ENCODE data around the gene SUPT20HL2.

Gene SUPT20HL2

DNA sequence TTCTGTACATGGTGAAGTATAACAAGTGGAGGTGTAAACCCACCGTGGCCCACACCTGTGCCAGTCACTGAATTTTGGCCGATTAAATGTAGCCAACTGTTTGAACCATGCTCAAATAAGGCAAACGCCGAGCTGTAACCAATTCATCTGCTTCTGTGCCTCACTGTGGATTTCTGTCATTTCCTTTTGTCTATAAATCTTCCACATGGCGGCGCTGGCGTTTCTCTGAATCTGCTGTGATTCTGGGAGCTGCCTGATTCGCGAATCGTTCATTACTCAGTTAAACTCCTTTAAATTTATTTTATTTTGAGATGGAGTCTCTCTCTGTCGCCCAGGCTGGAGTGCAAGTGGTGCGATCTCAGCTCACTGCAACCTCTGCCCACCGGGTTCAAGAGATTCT lies 19.2 kb downstream of the SUPT20HL2 start:
- TF ChIP-seq POLR2A (IDR thresholded peaks at IDR 0.05; ENCODE audit: low read depth, low read length): no peak
- FAIRE-seq (no peak), DNase-seq (ENCODE audit: insufficient read length, low spot score) (no peak)

GRCh38 chrX:24293412-24293811 lies 20.5 kb downstream of the SUPT20HL2 start:
- FAIRE-seq: no peak
- TF ChIP-seq POLR2A (IDR thresholded peaks at IDR 0.05; ENCODE audit: low read depth, low read length): no peak
- no peak for DNase-seq (ENCODE audit: insufficient read length, low spot score)

GRCh38 chrX:24292353-24292752 lies 21.5 kb downstream of the SUPT20HL2 start:
- DNase-seq (ENCODE audit: insufficient read length, low spot score) (no peak), FAIRE-seq (no peak)
- TF ChIP-seq POLR2A (IDR thresholded peaks at IDR 0.05; ENCODE audit: low read depth, low read length): no peak

DNA sequence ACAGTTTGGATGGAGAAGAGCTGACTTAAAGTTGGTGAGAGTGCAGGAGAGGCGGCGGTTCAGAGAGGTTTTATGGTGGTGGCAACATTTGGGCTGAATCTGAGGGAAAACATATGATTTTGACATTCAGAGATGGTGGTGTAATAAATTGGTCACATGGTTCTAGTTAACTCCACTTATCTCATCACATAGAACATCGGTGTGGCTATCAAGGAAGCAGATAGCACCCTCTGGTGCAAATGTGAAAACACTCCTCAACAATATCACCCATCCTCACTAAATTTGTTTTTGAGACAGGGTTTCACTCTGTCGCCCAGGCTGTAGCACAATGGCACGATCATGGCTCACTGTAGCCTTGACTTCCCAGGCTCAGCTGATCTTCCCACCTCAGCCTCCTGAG lies 28.8 kb downstream of the SUPT20HL2 start:
- FAIRE-seq (no peak), DNase-seq (ENCODE audit: insufficient read length, low spot score) (no peak)
- TF ChIP-seq POLR2A (IDR thresholded peaks at IDR 0.05; ENCODE audit: low read depth, low read length): no peak

DNA sequence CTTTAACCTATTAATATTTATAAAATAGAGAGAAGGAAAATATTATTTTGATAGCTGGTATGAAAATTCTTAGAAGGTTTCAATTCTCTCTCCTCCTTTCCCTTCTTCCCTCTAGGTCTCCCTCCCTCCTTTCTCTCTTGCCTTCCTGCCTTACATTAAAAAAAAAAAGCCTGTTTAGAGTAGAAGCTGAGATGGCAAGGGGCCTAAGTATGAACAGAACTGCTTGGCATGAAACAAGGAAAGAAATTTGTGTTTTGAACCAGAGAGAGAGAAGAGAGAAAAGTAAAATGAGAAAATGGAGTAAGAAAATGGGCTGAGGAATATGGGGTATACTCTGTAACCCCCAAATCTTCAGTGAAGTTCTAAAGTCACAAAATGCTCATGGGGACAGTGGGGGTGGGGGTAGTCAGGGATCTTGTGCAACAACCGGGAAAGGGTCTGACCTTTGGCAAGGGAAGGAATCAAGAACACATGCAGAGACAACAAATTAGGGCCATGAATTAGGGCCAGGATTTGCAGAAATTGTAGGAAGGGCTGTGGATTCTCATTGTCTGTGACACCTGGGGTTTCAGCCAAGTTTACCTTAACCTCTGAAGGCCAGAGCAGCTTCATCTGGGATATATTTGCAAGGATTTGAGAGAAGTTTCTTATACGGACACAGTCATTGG lies 30.6 kb downstream of the SUPT20HL2 start:
- FAIRE-seq (no peak), DNase-seq (ENCODE audit: insufficient read length, low spot score) (no peak)
- no peak for TF ChIP-seq POLR2A (IDR thresholded peaks at IDR 0.05; ENCODE audit: low read depth, low read length)

DNA sequence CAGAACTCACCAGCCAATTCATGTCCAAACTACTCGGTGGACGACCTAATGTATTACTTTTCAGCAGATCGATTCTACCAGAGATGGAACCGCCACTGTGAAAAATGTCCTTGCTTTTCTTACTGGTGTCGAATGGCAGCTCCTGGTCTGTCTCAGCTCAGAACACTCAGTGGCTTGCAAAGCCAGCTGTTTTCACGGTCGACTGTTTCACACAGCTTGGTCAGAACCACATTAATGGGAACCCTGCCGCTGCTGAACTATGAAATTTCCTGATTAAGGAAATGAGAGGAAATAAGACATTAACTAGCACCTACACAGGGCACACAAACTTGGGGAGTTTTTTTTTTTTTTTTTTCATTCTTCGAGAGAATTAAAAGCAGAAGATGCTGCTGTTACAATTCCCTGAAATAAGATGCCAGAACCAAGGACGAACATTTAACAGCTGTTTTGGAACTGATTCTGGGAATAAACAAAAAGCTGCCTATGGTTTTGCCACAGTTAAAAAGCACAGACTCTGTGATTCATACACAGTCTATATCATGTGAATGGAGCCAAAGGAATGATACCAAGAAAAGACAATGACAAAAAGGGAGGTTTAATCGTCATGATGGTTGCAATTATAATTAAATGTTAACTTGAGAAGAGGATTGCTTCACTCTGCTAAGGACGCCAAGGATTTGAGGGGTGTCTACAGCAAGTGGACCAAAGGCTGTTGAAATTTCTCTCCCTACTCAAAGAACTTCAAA lies 31.3 kb downstream of the SUPT20HL2 start:
- TF ChIP-seq POLR2A (IDR thresholded peaks at IDR 0.05; ENCODE audit: low read depth, low read length): no peak
- FAIRE-seq (no peak), DNase-seq (ENCODE audit: insufficient read length, low spot score) (no peak)

- no peak for TF ChIP-seq POLR2A (IDR thresholded peaks at IDR 0.05; ENCODE audit: low read depth, low read length)
- DNase-seq (ENCODE audit: insufficient read length, low spot score): no peak
- FAIRE-seq: no peak
Observed at GRCh38 chrX:24277405-24277804, 36.5 kb downstream of the SUPT20HL2 start.

DNA sequence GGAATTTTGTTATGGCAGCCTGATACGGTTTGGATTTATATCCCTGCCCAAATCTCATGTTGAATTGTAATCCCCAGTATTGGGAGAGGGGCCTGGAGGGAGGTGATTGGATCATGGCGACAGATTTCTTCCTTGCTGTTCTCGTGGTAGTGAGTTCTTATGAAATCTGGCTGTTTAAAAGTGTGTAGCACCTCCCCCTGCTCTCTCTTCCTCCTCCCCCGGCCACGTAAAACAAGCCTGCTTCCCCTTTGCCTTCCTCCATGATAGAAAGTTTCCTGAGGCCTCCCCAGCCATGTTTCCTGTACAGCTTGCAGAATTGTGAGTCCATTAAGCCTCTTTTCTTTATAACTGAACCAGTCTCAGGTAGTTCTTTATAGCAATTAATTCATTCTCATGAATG lies 37.9 kb downstream of the SUPT20HL2 start:
- FAIRE-seq: no peak
- TF ChIP-seq POLR2A (IDR thresholded peaks at IDR 0.05; ENCODE audit: low read depth, low read length): no peak

DNA sequence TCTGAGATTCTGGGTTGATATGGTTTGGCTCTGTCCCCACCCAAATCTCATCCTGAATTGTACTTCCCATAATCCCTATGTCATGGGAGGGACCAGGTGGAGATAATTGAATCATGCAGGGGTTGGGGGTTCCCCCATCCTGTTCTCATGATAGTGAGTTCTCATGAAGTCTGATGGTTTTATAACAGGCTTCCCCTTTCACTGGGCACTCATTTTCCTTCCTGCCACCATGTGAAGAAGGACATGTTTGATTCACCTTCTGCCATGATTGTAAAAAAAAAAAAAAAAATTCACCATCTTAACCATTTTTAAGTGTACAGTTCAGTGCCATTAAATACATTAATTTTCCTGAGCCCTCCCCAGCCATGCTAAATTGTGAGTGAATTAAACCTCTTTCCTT lies 42.6 kb downstream of the SUPT20HL2 start:
- no peak for TF ChIP-seq POLR2A (IDR thresholded peaks at IDR 0.05; ENCODE audit: low read depth, low read length)
- no peak for FAIRE-seq

More for the DNA sequence above, 37.9 kb downstream of the SUPT20HL2 start:
- DNase-seq (ENCODE audit: insufficient read length, low spot score): no peak

DNA sequence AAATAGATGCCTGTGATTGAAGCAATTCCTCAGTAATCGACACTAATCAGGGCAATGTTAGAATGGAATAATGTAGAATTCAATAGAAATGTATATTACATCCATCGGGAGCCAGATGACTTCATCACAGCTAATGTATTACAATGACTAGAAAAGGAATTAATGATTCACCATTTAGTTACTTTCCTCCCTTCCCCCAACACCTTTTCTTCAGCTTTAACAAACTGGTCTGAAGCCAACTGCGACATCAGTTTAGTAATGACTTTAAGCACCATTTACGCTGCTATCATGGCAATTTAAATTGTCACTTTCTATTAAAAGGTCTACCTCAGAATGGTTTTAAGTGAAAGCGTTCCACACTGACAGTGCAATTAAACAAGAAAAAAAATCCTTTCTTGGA lies 45.1 kb downstream of the SUPT20HL2 start:
- FAIRE-seq: no peak
- DNase-seq (ENCODE audit: insufficient read length, low spot score): no peak
- no peak for TF ChIP-seq POLR2A (IDR thresholded peaks at IDR 0.05; ENCODE audit: low read depth, low read length)

More for the DNA sequence above, 42.6 kb downstream of the SUPT20HL2 start:
- DNase-seq (ENCODE audit: insufficient read length, low spot score): no peak

- DNase-seq (ENCODE audit: insufficient read length, low spot score) (no peak), FAIRE-seq (no peak)
- no peak for TF ChIP-seq POLR2A (IDR thresholded peaks at IDR 0.05; ENCODE audit: low read depth, low read length)
Observed at GRCh38 chrX:24266996-24267395, 46.9 kb downstream of the SUPT20HL2 start.

DNA sequence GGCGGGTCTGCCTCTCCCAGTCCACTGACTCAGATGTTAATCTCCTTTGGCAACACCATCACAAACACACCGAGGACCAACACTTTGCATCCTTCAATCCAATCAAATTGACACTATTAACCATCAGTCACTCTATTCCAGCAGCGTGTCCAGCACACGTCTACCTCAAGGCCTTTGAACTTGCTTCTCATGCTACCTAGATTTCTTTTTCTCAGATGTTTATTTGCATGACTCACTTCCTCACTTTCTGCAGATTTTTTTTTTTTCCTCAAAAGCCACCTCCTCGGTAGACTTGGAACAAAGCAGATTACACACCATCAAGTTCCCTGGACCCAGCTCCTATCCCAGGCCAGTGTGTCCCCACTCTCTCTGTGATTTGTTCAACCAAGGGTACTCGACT lies 49.5 kb downstream of the SUPT20HL2 start:
- DNase-seq (ENCODE audit: insufficient read length, low spot score) (no peak), FAIRE-seq (no peak)
- TF ChIP-seq POLR2A (IDR thresholded peaks at IDR 0.05; ENCODE audit: low read depth, low read length): no peak

GRCh38 chrX:24262309-24262708 lies 51.6 kb downstream of the SUPT20HL2 start:
- FAIRE-seq (no peak), DNase-seq (ENCODE audit: insufficient read length, low spot score) (no peak)
- TF ChIP-seq POLR2A (IDR thresholded peaks at IDR 0.05; ENCODE audit: low read depth, low read length): no peak
